Suprapubic skin (tissue), 4 donors: Measurements from ENCODE around the gene PPP3R1. TPM values are rescaled to one million over a fixed set of nuclear protein-coding genes. Genes with fewer than 3 reads are reported as not detected.

Source experiments
- DNase-seq, 2 donors: peaks; one replicate each; pipeline ENCODE4 v3.0.0-alpha.2; 2019; ENCODE audit warnings: low spot score in 2 of 2
- H3K27ac ChIP-seq: fragments of 200-600 bp; sonication (generic); one replicate; pipeline ENCODE4 v1.5.1; 2019
- H3K27me3 ChIP-seq: fragments of 200-600 bp; sonication (generic); one replicate; pipeline ENCODE4 v1.5.1; 2019
- H3K36me3 ChIP-seq: fragments of 200-600 bp; sonication (generic); one replicate; pipeline ENCODE4 v1.5.1; 2019
- H3K4me1 ChIP-seq: fragments of 200-600 bp; sonication (generic); one replicate; pipeline ENCODE4 v1.5.1; 2019
- H3K4me3 ChIP-seq: fragments of 200-600 bp; sonication (generic); one replicate; pipeline ENCODE4 v1.5.1; 2019; ENCODE audit warnings: mild to moderate bottlenecking
- H3K9me3 ChIP-seq: fragments of 200-600 bp; sonication (generic); one replicate; pipeline ENCODE4 v1.5.1; 2019
- EP300 ChIP-seq: sonication (generic); formaldehyde crosslinking; IDR thresholded peaks from one replicate; pipeline ENCODE4 v1.6.1; 2017; ENCODE audit warnings: antibody characterized with exemption
- POLR2A ChIP-seq, 2 donors: fragments of 450-650 bp; IDR thresholded peaks; one replicate each; pipeline ENCODE4 v1.6.1; 2017; ENCODE audit warnings: antibody characterized with exemption in 2 of 2, mild to moderate bottlenecking in 2 of 2, moderate library complexity in 2 of 2
- POLR2AphosphoS5 ChIP-seq, 3 donors: sonication (generic); formaldehyde crosslinking; IDR thresholded peaks; one replicate each; pipeline ENCODE4 v1.6.1; 2017; ENCODE audit warnings: antibody characterized with exemption in 3 of 3
- WGBS: methylation state at CpG from one replicate; pipeline ENCODE4 v1.1.5; 2018; 5-methylcytosine and 5-hydroxymethylcytosine counted together
- total RNA-seq, 4 donors: library from RNA; depleted of rRNA; stranded (reverse); fragments of >200 nt; gene quantifications; one replicate each; pipeline ENCODE4 v1.1.0, GENCODE V29; 2016
- TF ChIP-seq, protein P1 (sequence below), 2 donors: fragments of 200-600 bp in 1 of 2; fragments of 450-650 bp in 1 of 2; sonication (generic) in 1 of 2; IDR thresholded peaks; one replicate each; pipeline ENCODE4 v1.5.1; 2016 to 2019; ENCODE audit warnings: antibody characterized with exemption in 2 of 2, mild to moderate bottlenecking in 1 of 2, moderate library complexity in 1 of 2

Gene PPP3R1
- total RNA-seq, 4 donors from 2014 or later, result 31.3 to 40.0 (median 36.2) TPM

DNA sequence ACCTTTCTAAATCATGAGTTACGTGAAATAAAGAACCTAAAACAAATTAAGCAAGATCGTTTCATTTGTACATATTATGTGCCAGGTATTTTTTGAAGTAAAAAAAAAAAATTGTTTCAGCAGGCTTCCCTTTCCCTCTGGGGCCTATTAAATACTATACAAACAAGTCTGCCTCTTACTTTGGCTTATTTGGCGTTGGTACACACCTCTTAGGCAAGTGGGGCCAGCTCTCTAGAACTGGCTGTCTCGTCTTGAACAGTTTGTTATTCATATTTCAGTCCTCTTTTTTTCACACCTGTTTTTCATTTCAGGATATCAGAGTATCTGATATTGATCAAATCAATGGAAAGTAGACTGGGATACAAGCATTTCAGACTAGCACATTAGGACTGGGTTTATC, 27.4 kb upstream of the PPP3R1 start:
- peak overlapping the region; percentile 68 for H3K27ac ChIP-seq
- no peaks in the 10 kb centered on the region for H3K27me3 ChIP-seq
- WGBS, result 42% methylated on average over 4 of the region's 4 CpGs
- no peaks in the 10 kb centered on the region for H3K36me3 ChIP-seq
- no peak for DNase-seq
- TF ChIP-seq POLR2A (IDR thresholded peaks at IDR 0.05) (no peak), POLR2AphosphoS5 (IDR thresholded peaks at IDR 0.05) (no peak), EP300 (no peak)
- TF ChIP-seq, protein P1, sequence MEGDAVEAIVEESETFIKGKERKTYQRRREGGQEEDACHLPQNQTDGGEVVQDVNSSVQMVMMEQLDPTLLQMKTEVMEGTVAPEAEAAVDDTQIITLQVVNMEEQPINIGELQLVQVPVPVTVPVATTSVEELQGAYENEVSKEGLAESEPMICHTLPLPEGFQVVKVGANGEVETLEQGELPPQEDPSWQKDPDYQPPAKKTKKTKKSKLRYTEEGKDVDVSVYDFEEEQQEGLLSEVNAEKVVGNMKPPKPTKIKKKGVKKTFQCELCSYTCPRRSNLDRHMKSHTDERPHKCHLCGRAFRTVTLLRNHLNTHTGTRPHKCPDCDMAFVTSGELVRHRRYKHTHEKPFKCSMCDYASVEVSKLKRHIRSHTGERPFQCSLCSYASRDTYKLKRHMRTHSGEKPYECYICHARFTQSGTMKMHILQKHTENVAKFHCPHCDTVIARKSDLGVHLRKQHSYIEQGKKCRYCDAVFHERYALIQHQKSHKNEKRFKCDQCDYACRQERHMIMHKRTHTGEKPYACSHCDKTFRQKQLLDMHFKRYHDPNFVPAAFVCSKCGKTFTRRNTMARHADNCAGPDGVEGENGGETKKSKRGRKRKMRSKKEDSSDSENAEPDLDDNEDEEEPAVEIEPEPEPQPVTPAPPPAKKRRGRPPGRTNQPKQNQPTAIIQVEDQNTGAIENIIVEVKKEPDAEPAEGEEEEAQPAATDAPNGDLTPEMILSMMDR (IDR thresholded peaks at IDR 0.05), result no peak
- peaks cover 57% of the 10 kb centered on the region for H3K4me1 ChIP-seq
- no peaks in the 10 kb centered on the region for H3K9me3 ChIP-seq
- no peak overlapping the region for H3K4me3 ChIP-seq

DNA sequence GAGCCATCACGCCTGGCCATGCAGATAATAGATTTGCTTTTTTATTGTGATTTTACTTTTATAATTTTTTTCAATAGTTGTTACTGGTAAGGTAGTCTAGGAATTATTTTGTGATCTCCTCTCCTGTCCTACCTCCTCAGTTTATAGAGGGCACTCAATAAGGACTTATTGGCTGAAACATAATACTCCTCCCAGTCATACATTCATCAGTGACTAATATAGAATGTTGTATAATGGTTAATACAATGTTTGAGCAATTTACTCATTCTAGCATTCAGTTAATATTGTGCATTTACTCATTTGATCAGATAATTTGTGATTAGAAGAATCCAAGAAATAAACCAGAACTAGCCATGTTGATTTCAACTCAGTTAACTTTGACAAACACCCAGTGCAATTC, 25.8 kb upstream of the PPP3R1 start:
- H3K9me3 ChIP-seq, result no peaks in the 10 kb centered on the region
- H3K4me3 ChIP-seq, result no peak overlapping the region
- H3K27ac ChIP-seq, result no peak overlapping the region
- 97% methylated on average over 1 of the region's 1 CpG for WGBS
- H3K27me3 ChIP-seq, result no peaks in the 10 kb centered on the region
- no peaks in the 10 kb centered on the region for H3K36me3 ChIP-seq
- peaks cover 42% of the 10 kb centered on the region for H3K4me1 ChIP-seq
- no peak for DNase-seq
- TF ChIP-seq POLR2AphosphoS5 (IDR thresholded peaks at IDR 0.05), result no peak
- TF ChIP-seq POLR2A (IDR thresholded peaks at IDR 0.05), result no peak
- no peak for TF ChIP-seq EP300
- TF ChIP-seq, protein P1 (IDR thresholded peaks at IDR 0.05), result no peak

DNA sequence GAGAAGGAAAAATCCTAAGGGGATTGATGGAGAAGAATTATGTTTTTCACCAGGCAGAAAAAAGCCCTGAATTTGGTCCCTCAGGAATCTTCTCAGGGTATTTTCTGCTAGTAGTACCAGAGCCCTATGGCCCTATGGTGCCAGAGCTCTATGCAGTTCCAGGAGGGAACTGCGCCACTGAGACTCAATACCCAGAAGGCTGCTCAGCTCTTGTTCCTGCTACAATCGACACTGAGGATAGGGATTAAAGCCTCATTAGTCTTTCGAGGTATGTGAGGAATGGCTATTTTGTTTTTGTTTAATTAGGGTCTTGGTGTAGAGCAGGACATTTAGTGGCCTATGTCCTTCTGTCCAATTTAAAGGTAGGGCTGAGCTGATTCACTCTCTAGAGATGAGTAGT, 21.7 kb upstream of the PPP3R1 start:
- H3K9me3 ChIP-seq, result no peaks in the 10 kb centered on the region
- H3K36me3 ChIP-seq, result no peaks in the 10 kb centered on the region
- 81% methylated on average over 3 of the region's 3 CpGs for WGBS
- H3K27me3 ChIP-seq, result no peaks in the 10 kb centered on the region
- TF ChIP-seq EP300, result no peak
- no peak for TF ChIP-seq POLR2A (IDR thresholded peaks at IDR 0.05)
- TF ChIP-seq, protein P1 (IDR thresholded peaks at IDR 0.05), result no peak
- TF ChIP-seq POLR2AphosphoS5 (IDR thresholded peaks at IDR 0.05), result no peak
- DNase-seq, result no peak
- no peak overlapping the region for H3K27ac ChIP-seq
- peaks cover 9% of the 10 kb centered on the region for H3K4me1 ChIP-seq
- no peak overlapping the region for H3K4me3 ChIP-seq

DNA sequence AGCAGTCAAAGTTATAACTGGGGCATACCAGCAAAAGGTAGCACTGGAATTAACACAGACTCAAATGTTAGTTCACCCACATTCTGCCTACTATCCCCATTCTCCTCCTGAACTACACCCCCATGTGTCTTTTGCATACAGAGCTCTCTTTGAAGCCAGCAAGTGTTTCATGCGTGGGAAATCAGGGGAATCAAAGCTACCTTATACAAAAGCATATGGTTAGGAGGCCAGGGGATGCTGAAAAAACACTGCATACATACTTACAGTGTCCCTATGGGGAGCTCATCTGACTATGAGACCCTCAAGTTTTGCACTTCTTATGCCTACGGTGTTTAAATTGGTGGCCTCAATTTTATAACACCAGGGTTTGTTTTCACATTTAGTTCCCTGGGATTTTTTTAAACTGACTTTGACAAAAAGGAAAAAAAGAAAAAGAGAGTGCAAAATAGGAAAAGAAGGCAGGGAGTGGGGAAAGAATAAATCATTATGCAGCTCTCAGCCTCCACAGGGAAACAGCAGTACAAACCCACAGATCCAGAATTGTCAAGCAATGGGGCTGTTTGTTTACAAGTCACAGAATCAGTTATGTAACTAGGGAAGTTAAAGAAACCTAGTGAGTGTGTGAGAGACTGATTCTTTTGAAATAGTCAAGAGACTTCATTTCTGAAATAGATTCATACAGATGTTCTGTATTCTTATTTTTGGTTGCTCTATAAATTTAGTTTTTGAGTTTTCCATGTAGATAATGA, 20.1 kb upstream of the PPP3R1 start:
- H3K27me3 ChIP-seq, result no peaks in the 10 kb centered on the region
- WGBS, result 68% methylated on average over 2 of the region's 2 CpGs
- peaks cover 4% of the 10 kb centered on the region for H3K4me1 ChIP-seq
- no peaks in the 10 kb centered on the region for H3K9me3 ChIP-seq
- no peak overlapping the region for H3K4me3 ChIP-seq
- no peaks in the 10 kb centered on the region for H3K36me3 ChIP-seq
- DNase-seq, result no peak
- H3K27ac ChIP-seq, result no peak overlapping the region
- no peak for TF ChIP-seq EP300
- TF ChIP-seq, protein P1 (IDR thresholded peaks at IDR 0.05), result no peak
- no peak for TF ChIP-seq POLR2A (IDR thresholded peaks at IDR 0.05)
- no peak for TF ChIP-seq POLR2AphosphoS5 (IDR thresholded peaks at IDR 0.05)

DNA sequence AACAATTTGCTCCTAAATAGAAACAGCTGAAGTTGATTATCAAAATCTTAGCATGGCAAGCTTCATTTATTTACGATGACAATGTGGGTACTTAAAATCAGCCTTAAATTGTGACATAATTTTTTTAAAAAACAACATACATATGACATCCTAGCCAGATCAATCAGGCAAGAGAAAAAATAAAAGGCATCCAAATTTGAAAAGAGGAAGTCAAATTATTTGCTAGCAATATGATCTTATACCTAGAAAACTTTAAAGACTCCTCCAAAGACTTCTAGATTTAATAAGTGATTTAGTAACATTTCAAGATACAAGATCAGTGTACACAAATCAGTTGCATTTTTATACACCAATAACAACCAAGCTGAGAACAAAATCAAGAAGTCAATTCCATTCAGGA, 14.3 kb upstream of the PPP3R1 start:
- H3K4me3 ChIP-seq, result no peak overlapping the region
- no peaks in the 10 kb centered on the region for H3K9me3 ChIP-seq
- no peak for TF ChIP-seq POLR2A (IDR thresholded peaks at IDR 0.05)
- TF ChIP-seq EP300, result no peak
- TF ChIP-seq, protein P1 (IDR thresholded peaks at IDR 0.05), result no peak
- no peak for TF ChIP-seq POLR2AphosphoS5 (IDR thresholded peaks at IDR 0.05)
- no peak for DNase-seq
- H3K36me3 ChIP-seq, result no peaks in the 10 kb centered on the region
- WGBS, result 100% methylated on average over 1 of the region's 1 CpG
- no peaks in the 10 kb centered on the region for H3K27me3 ChIP-seq
- no peak overlapping the region for H3K27ac ChIP-seq
- H3K4me1 ChIP-seq, result no peaks in the 10 kb centered on the region
